GM12878 (cell line): Measurements from ENCODE around the gene CBX8. TPM values are rescaled to one million over a fixed set of nuclear protein-coding genes. Genes with fewer than 3 reads are reported as not detected.
A peak's percentile ranks its signal among the peaks of the same experiment; 100 is the strongest.

Source experiments
- IRF3 ChIP-seq: fragments of 450-650 bp; IDR thresholded peaks from 2 replicates; pipeline ENCODE4 v1.6.1; 2014; ENCODE audit warnings: mild to moderate bottlenecking
- IRF4 ChIP-seq: IDR thresholded peaks from 2 replicates; pipeline ENCODE4 v1.6.1; 2011; ENCODE audit warnings: low read depth, low read length
- RFX5 ChIP-seq: IDR thresholded peaks from 2 replicates; pipeline ENCODE4 v1.6.1; 2011; ENCODE audit warnings: low read depth, low read length, improper control_type of control experiment
- SPI1 ChIP-seq: IDR thresholded peaks from 2 replicates; pipeline ENCODE4 v1.6.1; 2011; ENCODE audit warnings: low read depth, mild to moderate bottlenecking, low read length, moderate library complexity, borderline replicate concordance; ENCODE audit not compliant: insufficient read depth
- SUPT20H ChIP-seq: IDR thresholded peaks from 2 replicates; pipeline ENCODE4 v1.6.1; 2011; ENCODE audit warnings: low read depth, mild to moderate bottlenecking, low read length, moderate library complexity, borderline replicate concordance; ENCODE audit not compliant: control insufficient read depth
- ZBTB11 ChIP-seq: fragments of 450-650 bp; formaldehyde crosslinking; IDR thresholded peaks from 2 replicates; pipeline ENCODE4 v1.5.0; 2022; ENCODE audit warnings: mild to moderate bottlenecking, missing genetic modification characterization
- ZBTB33 ChIP-seq: fragments of 450-650 bp; IDR thresholded peaks from 2 replicates; pipeline ENCODE4 v1.6.1; 2017; ENCODE audit warnings: mild to moderate bottlenecking
- polyA plus RNA-seq, 11 experiments: library from polyadenylated mRNA; depleted of rRNA in 4 of 11; unstranded in 6 of 11; stranded (reverse) in 5 of 11; fragments of >200 nt; fragmentation: Nextera tagmentation in 4 of 11; fragmentation: Illumina TruSeq in 1 of 11; extraction: Ambion mirVana in 4 of 11; extraction: Trizol in 1 of 11; gene quantifications; 1 replicate in 1 of 11; 2 replicates in 10 of 11; pipeline versions ENCODE4 v1.2.1 to v1.2.3, GENCODE V29; 2011 to 2016; ENCODE audit warnings: inconsistent platforms in 2 of 11, missing spikeins in 2 of 11, low read depth in 1 of 11
- total RNA-seq, 4 experiments: library from RNA; depleted of rRNA in 3 of 4; stranded (reverse); fragments of >200 nt in 3 of 4; fragmentation: Illumina TruSeq in 1 of 4; extraction: Trizol in 1 of 4; gene quantifications; 2 replicates each; pipeline versions ENCODE4 v1.2.1 to v1.2.3, GENCODE V29; 2013 to 2021
- TF ChIP-seq, protein P1 (sequence below): IDR thresholded peaks from 2 replicates; pipeline ENCODE4 v1.6.1; 2011; ENCODE audit warnings: borderline replicate concordance, low read depth, mild to moderate bottlenecking, moderate library complexity, low read length; ENCODE audit not compliant: insufficient read depth, poor library complexity, severe bottlenecking

The CBX8 gene
- total and polyA plus RNA-seq, 10 of the 15 experiments (the other 5 are each of a cell fraction or from before 2014, with no cell fraction given) = 0.03 to 6.7 (median 1.9) TPM

- no peak for TF ChIP-seq SUPT20H
- TF ChIP-seq, protein P1, sequence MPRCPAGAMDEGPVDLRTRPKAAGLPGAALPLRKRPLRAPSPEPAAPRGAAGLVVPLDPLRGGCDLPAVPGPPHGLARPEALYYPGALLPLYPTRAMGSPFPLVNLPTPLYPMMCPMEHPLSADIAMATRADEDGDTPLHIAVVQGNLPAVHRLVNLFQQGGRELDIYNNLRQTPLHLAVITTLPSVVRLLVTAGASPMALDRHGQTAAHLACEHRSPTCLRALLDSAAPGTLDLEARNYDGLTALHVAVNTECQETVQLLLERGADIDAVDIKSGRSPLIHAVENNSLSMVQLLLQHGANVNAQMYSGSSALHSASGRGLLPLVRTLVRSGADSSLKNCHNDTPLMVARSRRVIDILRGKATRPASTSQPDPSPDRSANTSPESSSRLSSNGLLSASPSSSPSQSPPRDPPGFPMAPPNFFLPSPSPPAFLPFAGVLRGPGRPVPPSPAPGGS = peak; percentile 62
- peak; percentile 68 for TF ChIP-seq SPI1
- TF ChIP-seq ZBTB11 (CRISPR knock-in tag) = no peak
- TF ChIP-seq IRF4 = peak; percentile 82
- no peak for TF ChIP-seq RFX5
- TF ChIP-seq ZBTB33 = no peak
- no peak for TF ChIP-seq IRF3
Measured at GRCh38 chr17:79803997-79804855, 7.3 kb upstream of the CBX8 start (continued).
